CD4-positive, alpha-beta T cell treated with Interleukin-17A for 4 hours (primary cell): ENCODE measurements around the gene ITIH3.
"Not testable (repeated sequence)": the region's sequence is repeated elsewhere in the genome, so short reads cannot be mapped to it uniquely, and the experiment has no call there.

ENCODE experiments used
- DNase-seq: peaks from one replicate; pipeline ENCODE4 v3.0.0-alpha.2; 2020; ENCODE audit warnings: mixed read lengths

Gene ITIH3, protein sequence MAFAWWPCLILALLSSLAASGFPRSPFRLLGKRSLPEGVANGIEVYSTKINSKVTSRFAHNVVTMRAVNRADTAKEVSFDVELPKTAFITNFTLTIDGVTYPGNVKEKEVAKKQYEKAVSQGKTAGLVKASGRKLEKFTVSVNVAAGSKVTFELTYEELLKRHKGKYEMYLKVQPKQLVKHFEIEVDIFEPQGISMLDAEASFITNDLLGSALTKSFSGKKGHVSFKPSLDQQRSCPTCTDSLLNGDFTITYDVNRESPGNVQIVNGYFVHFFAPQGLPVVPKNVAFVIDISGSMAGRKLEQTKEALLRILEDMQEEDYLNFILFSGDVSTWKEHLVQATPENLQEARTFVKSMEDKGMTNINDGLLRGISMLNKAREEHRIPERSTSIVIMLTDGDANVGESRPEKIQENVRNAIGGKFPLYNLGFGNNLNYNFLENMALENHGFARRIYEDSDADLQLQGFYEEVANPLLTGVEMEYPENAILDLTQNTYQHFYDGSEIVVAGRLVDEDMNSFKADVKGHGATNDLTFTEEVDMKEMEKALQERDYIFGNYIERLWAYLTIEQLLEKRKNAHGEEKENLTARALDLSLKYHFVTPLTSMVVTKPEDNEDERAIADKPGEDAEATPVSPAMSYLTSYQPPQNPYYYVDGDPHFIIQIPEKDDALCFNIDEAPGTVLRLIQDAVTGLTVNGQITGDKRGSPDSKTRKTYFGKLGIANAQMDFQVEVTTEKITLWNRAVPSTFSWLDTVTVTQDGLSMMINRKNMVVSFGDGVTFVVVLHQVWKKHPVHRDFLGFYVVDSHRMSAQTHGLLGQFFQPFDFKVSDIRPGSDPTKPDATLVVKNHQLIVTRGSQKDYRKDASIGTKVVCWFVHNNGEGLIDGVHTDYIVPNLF

DNA sequence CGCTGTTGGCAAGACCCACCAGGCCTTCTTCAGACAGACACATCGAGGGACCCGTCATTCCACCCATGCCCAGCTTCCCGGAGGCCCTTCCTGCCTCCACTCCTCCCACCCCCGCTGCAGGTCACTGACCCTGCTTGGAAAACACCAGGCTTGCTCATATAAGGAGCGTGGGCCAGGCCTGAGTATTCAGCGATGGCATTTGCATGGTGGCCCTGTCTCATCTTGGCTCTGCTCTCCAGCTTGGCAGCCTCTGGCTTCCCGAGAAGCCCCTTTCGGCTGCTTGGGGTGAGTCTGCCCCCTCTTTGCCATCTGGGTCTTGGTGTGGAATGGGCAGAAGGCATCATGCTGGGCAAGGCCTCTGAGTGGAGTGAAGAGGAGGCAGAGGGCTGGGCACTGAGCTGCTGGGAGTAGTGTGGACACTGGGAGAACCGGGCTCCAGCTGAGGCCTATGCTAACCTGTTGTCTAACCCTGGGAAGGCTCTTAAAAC, at the start of gene ITIH3:
Gene ITIH3 (plus strand): TSS at position 185 of the 488 bp plus-strand sequence. CDS start 8 bp downstream, at position 193.
- no peak for DNase-seq

DNA sequence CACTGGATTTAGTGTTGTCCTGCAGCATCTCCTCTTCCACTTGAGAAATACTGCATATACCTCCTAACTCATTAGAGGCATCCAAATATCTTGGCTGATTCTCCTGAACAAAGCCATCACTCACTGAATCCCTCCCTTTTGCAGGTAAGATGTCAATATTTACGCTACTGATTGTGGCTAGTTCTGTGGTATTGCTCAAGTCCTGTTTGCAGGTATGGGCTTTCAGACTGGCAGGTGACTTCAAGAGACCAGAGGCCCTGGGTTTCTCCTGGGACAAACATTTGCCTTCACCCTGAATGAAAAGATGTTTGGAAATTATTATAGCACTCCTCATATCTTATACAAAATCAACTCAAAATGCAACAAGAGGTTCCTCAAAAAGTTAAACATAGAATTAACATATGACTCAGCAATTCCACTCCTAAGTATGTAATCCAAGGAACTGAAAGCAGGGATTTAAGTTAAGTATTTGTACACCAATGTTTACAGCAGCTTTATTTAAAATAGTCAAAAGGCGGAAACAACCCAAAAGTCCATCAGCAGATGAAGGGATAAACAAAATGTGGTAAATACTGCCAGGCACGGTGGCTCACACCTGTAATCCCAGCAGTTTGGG, 42.4 kb upstream of the ITIH3 start:
- DNase-seq = no peak

DNA sequence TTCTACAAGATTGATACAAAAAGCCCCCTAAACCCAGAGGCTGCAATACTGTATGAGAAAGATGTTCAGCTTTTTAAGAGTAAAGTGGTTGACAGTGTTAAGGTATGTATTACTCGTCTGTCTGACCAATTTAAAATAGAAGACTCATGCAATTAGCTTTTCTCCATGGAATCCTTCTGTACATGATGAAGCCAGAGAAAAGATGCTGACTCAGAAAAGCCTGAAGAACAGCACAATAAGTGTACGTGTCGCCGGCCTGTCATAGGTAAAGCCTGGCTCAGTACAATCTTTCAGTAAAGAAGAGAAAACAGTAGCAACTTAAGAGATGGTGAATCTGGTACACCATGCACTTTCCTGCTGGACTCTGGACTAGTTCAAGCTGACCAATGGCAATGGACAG, 40.2 kb upstream of the ITIH3 start:
- no peak for DNase-seq

DNA sequence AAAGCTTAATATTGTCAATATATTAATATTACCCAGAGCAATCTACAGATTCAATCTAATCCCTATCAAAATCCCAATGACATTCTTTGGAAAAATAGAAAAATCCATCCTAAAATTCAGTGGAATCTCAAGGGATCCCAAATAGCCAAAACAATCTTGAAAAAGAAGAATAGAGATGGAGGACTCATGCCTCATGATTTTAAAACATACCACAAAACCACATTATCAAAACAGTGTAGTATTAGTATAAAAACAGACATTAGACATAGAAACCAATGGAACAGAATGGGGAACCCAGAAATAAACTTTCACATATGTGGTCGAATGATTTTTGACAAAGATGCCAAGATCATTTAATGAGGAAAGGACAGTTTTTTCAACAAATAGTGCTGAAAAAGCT, 38.5 kb upstream of the ITIH3 start:
- no peak for DNase-seq

DNA sequence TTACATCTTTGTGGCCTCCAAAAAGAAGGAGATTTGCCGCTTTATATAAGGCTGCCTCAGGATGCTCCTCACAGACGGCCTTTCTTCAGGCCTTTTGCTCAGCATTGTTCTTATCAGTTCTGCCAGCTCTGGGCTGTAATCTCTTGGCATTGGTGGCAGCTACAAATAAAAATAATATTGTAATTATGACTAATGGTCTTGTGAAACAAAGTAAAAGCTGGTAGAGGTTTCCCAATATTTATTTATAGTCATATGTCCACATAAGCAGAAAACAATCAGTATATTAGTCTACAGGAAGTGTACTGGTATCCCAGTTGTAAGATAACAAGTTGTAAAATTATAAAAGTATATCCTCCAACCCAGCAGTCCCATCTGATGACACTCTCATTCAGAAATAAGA, 31.1 kb upstream of the ITIH3 start:
- DNase-seq = no peak

DNA sequence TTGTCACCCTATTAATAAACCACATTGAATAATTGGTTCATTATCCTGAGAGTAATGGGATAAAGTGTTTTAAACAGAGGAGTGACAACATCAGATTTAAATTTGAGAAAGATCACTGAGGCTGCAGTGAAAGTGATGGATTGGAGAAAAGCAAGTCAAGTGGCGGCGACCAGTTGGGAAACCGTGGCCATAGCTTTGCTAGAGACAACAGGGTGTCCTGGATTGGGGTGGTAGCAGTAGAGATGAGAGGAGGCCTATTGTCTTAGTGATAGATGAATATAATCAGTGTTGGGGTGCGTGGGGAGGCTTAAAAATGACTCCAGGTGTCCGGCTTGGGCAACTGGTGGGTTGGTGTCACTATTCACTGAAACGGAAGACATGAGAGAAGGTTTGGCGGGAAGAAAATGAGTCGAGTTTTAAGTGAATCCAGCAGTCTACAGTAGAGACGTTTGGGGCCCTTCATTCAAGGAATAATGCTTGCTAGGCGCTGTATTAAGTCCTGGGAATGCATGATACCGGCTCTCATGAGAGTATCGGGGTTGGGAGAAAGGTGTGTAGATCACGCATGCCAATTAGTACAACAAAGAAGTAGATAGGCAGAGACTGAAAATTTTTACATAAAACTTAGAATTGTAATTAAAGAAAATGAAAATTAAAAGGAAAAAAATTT, 24.7 kb upstream of the ITIH3 start:
- no peak for DNase-seq

DNA sequence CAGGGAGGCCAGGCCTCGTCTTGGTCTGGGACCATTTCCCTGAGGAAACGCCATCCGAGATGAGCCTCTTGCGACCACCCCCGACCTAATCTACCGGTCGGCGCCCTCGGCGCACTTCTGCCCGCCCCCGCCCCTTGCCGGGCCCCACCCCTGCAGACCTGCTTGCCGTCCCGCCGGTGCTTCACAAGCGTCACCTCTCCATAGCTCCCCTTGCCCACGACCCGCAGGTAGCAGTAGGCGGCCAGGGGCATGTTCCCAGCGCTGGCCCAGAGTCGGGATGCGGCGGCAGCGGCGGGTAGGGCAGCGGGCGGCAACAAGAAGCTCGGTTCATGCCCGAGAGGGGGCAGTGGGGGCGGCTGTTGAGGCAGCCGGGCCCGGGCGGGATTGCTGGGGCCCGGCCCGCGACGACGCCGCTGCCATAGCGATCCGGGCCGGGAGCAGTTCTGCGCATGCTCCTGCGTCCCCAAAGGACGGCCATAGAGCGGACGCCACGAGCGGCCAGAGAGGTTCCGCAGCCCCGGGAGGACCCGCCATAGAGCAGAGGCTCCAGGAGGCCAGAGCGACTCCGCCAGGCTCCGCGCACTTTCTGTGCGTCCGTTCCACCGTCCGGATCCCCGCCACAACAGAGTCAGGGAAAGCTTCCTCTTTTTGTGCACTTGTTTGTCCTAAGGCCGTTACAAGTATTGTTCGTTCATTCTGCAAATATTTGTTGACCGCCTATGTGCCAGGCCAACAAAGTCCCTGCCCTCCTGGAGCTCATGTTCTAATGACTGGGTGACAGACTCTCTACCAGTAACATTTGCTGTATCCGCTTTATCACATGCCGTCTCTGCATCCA, 23.9 kb upstream of the ITIH3 start, which contains the start of gene NEK4:
Gene NEK4 (minus strand): TSS at position 445 of the 838 bp plus-strand sequence. CDS start 194 bp downstream, at position 251.
- DNase-seq = peak; percentile 90

DNA sequence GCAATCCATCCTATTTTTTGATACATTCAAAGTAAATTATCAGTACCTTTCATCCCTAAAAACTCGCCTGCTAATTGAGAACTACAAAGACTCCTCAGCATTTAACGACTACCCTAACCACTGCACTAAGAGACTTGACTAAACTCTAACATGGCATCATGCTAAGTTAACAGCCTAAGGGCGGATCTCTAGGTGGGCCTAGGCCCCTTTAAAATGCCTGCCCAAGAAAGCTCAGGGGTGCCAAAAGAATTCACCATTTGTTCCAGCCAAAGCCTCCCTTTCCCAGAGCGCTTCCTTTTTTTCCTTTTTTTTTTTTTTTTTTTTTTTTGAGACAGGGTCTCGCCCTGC, 23.3 kb upstream of the ITIH3 start:
- DNase-seq = no peak

DNA sequence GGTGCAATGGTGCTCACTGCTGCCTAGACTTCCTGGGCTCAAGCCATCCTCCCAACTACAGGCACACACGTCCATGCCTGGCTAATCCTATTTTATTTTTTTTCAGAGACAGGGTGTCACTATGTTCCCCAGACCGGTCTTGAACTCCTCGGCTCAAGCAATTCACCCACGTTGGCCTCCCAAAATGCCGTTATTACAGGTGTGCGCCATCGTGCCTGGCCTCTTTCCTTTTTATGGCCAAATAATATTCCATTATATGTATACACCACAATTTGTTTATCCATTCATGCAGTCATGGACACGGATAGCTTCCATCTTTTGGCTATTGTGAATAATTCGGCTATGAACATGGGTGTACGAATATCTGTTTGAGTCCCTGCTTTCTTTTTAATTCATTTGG, 22.9 kb upstream of the ITIH3 start:
- no peak for DNase-seq

DNA sequence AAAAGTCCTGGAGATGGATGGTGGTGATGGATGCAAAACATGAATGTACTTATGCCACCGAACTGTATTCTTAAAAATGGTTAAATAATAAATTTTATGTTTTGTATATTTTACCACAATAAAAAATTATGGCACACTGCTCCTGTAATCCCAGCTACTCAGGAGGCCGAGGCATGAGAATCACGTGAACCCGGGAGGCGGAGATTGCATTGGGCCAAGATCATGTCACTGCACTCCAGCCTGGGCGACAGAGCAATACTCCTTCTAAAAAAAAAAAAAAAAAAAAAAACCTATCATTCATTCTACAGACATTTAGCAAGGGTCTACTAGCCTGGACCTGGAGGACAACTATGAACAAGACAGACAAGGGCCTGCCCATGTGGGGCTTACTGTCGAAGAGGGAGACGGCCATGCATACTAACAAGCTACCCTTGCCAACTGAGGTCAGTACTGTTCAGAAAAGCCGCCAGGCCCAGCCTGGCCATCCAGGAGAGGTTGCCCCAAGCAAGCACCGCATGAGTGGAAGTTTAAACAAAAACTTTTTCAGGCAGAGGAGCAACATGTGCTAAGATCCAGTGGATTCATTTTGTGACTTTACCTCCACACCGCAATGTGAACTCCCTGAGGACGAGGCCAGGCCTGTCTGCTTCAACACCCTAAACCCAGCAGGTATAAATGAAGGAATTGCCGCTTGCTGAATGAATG, 21.1 kb upstream of the ITIH3 start:
- no peak for DNase-seq

DNA sequence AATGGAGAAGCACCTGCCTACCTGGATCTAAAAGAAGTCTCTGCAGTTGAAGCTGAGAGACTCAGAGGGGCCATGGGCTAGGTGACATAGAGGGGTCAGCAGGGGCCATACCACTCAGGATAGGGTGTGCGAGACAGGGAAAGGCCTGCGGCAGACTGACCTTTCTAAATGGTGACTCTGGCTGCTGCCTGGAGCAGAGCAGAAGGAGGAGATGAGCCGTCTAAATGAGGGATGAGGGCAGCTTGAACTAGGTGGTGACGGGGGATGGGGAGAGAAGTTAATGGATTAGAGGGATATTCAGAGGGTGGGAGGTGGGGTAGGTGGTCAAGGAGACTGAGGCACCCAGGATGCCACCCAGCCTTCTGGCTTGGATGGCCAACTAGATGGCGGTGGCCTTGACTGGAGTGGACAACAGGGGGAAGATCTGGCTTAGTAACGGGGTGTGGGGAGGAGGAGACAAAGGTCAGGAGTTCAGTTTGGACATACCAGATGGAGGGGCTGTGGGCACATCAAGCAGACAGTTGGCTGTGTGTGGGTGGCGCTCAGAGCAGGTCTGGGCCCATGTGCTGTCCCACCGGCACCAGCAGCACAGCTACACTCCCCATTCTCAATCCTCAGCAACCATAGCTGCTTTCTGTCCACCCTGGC, 20.4 kb upstream of the ITIH3 start:
- DNase-seq = no peak

DNA sequence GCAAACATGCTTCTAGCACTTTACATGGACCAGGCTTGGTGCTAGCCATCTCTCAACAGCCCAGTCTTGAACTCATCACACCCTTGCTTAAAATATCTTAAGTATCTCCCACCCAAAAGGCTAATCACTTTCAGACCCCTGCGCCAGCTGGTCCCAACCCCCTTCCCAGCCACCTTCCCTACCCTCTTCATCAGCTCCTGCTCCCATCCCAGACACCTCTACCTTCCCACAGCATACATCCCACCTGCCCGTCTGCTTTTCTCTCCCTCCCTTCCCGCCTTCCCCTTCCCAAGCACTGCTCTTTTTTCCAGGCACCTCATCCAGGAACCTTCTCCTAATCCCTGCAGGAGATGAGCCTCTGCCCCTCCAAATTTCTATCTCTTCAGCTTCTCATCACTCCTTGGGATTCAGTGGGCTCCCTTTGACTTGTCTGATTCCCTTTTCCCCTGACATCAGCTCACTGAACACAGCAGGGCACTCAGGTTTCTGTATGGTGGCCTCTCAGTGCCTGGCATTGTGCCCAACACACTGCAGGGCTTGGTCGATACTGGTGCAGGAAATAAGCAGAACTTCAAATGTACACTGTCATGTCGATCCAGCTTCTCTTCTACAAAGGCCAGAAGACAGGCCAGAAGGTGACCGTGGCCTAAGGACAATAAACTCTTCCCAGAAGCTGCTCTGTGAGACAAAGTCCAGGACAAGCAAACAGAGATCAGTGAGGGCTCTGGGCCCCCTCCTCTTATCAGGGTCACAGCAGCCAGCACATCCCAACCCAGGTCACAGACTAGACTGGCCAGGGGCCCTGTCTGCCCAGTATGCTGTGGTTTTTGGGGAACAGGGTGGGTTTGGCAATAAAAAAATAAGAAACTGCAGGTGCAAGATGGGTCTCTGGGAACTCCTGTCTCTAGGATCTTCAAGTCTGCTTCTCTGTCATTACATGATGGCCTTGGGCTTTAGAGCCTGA, 19.4 kb upstream of the ITIH3 start:
- DNase-seq = no peak

DNA sequence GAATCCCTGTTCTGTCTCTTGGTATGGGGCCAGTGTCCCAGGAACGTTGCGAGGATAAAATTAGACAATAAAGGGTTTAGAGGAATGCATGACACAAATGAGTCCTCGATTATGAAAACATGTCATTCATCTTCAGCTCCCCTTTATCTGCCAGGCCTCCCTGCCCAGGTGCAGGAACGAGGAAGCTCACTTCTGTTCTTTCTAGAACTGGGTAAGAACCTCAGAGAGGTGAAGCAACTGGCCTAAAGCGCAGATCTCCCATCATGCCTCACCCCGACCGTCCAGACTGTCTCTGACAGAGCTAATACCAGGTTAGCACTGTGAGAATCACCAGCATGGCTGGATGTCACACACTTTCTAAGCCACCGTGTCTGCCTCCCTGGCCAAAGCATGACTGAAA, 18.7 kb upstream of the ITIH3 start:
- DNase-seq = no peak

DNA sequence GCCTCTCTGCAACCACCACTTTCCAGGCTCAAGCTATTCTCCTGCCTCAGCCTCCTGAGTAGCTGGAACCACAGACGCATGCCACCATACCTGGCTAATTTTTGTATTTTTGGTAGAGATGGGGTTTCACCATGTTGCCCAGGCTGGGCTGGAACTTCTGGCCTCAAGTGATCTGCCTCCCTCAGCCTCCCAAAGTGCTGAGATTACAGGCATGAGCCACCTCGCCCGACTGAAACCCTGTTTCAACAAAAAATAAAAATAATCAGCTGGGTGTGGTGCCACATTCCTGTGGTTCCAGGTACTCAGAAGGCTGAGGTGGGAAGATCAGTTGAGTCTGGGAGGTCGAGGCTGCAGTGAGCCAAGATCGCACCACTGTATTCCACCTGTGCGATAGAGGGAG, 18.1 kb upstream of the ITIH3 start:
- DNase-seq = not testable (repeated sequence)

DNA sequence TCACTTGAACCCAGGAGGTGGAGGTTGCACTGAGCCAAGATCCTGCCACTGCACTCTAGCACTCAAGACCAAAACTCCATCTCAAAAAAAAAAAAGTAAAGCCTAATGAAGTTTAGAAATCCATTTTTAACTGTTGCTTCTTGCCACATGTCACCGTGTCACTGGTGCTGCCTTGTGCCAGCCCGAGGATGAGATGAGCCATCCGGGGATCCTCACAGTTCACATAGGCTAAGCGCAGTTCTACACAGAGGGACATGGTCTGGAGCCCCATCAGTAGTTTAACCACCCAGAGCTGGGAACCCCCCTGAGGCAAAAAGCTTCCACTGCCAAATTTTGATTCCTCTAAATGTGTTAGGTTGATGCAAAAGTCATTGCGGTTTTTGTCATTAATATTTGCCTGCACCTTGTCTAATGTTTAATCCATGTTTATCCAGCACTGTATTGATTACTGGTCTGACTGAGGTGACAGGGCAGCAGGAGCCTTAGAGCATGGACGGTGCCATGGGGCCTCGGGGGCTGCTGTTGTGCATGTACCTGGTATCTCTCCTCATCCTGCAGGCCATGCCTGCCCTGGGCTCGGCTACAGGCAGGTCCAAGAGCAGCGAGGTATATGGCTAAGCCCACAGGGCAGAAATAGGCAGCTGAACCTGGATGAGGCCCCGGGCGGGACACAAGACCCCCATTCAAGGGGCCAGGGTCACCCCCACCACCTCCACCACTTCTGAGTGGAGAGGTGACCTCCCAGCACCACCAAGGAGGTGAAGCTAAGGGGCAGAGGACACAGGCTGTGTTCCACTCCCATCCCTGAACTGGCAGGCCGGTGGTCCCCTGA, 17.3 kb upstream of the ITIH3 start, which contains the start of gene ITIH1:
Gene ITIH1 (plus strand): TSS at position 473 of the 832 bp plus-strand sequence. CDS start 17 bp downstream, at position 490.
- no peak for DNase-seq

DNA sequence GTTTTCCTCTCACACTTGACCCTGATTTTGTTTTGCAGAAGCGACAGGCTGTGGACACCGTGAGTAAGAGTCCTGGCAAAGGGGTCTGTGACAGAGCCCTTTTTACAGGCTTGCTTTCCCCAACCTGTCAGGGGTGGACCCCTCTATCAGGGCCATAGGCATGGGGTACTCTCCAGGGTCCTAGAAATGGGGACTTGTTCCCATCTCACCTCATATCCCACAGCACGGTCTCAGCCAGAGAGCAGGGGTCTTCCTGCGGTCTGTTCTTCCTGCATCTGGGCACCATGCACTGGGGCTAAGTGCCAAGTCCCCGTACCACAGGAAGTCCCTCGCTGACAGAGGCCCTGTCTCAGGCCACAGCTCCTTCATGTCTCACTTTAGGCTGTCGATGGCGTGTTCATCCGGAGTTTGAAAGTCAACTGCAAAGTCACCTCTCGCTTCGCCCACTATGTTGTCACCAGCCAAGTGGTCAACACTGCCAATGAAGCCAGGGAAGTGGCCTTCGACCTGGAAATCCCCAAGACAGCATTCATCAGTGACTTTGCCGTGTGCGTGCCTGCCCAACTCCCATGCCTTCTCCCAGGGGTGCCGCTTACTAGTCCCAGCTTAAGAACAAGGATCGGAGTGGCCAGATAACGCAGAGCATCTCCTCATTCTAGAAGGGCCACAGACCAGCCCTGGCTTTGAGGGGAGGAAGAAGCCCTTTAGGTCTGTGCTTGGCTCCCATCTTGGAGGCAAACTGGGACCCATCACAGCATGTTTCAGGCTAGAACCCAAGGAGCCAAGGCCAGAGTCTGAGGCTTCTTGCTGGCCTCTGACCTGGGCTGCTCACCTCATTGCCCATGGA, 16.4 kb upstream of the ITIH3 start:
- DNase-seq = no peak
